Keratinocyte (primary cell): Measurements from ENCODE around the gene ZNF214. TPM values are rescaled to one million over a fixed set of nuclear protein-coding genes. Genes with fewer than 3 reads are reported as not detected.

Experiments used
- DNase-seq: peaks from one replicate; pipeline ENCODE4 v3.0.0-alpha.2; 2011; ENCODE audit warnings: low read depth, missing footprints, low spot score
- FAIRE-seq: peaks from 2 replicates; lab custom pipeline; 2011; peaks lifted over from hg19 to GRCh38; lab: Jason Lieb, UNC
- H2AFZ ChIP-seq: 2 replicates; pipeline ENCODE4 v1.6.0; 2012; ENCODE audit warnings: low read length, control low read depth, inconsistent platforms; ENCODE audit not compliant: control insufficient read depth
- H3K27ac ChIP-seq: 2 replicates; pipeline ENCODE4 v1.5.1; 2011; ENCODE audit warnings: low read length; ENCODE audit not compliant: control insufficient read depth, insufficient read depth
- H3K27me3 ChIP-seq: 3 replicates; pipeline ENCODE4 v1.6.0; 2011; ENCODE audit warnings: low read length; ENCODE audit not compliant: control insufficient read depth, insufficient read depth; ENCODE audit errors: extremely low read depth
- H3K36me3 ChIP-seq, 2 experiments: 2 replicates in 1 of 2; 3 replicates in 1 of 2; pipeline ENCODE4 v1.5.1; 2011; ENCODE audit warnings: low read length in 2 of 2, mild to moderate bottlenecking in 1 of 2; ENCODE audit not compliant: control insufficient read depth in 2 of 2, insufficient read depth in 2 of 2; ENCODE audit errors: extremely low read depth in 1 of 2
- H3K4me1 ChIP-seq: 3 replicates; pipeline ENCODE4 v1.5.1; 2011; ENCODE audit warnings: low read length; ENCODE audit not compliant: control insufficient read depth, insufficient read depth; ENCODE audit errors: extremely low read depth
- H3K4me2 ChIP-seq: 3 replicates; pipeline ENCODE4 v1.6.0; 2011; ENCODE audit warnings: low read depth, low read length; ENCODE audit not compliant: control insufficient read depth, insufficient read depth; ENCODE audit errors: extremely low read depth
- H3K4me3 ChIP-seq, 3 experiments: fragments of 200-600 bp in 1 of 3; sonication (generic) in 1 of 3; 2 replicates in 2 of 3; 3 replicates in 1 of 3; pipeline ENCODE4 v1.5.1; 2011 to 2016; ENCODE audit warnings: low read length in 3 of 3, mild to moderate bottlenecking in 3 of 3, control low read depth in 2 of 3, inconsistent platforms in 1 of 3, low read depth in 1 of 3, mixed read lengths in 1 of 3, mixed run types in 1 of 3, moderate library complexity in 1 of 3; ENCODE audit not compliant: control insufficient read depth in 2 of 3, insufficient read depth in 2 of 3; ENCODE audit errors: extremely low read depth in 1 of 3
- H3K79me2 ChIP-seq: 2 replicates; pipeline ENCODE4 v1.6.0; 2012; ENCODE audit warnings: low read length; ENCODE audit not compliant: control insufficient read depth, insufficient read depth
- H3K9ac ChIP-seq: 3 replicates; pipeline ENCODE4 v1.6.0; 2011; ENCODE audit warnings: low read length; ENCODE audit not compliant: control insufficient read depth, insufficient read depth; ENCODE audit errors: extremely low read depth
- H3K9me1 ChIP-seq: 3 replicates; pipeline ENCODE4 v1.6.0; 2011; ENCODE audit warnings: low read length; ENCODE audit not compliant: control insufficient read depth, insufficient read depth; ENCODE audit errors: extremely low read depth
- H3K9me3 ChIP-seq: 2 replicates; pipeline ENCODE4 v1.5.1; 2012; ENCODE audit warnings: low read depth, low read length; ENCODE audit not compliant: control insufficient read depth
- H4K20me1 ChIP-seq: 3 replicates; pipeline ENCODE4 v1.6.0; 2011; ENCODE audit warnings: low read length; ENCODE audit not compliant: control insufficient read depth, insufficient read depth; ENCODE audit errors: extremely low read depth
- CTCF ChIP-seq, 3 experiments: IDR thresholded peaks in 1 of 3; conservative IDR thresholded peaks in 1 of 3; optimal IDR thresholded peaks in 1 of 3; 2 replicates in 2 of 3; 3 replicates in 1 of 3; pipeline versions ENCODE3 to v1.5.1; 2011; ENCODE audit warnings: low read length in 3 of 3, mild to moderate bottlenecking in 3 of 3, moderate library complexity in 2 of 3, control low read depth in 1 of 3, inconsistent platforms in 1 of 3; ENCODE audit not compliant: insufficient read depth in 2 of 3; ENCODE audit errors: extremely low read depth in 1 of 3
- EZH2 ChIP-seq: IDR thresholded peaks from one replicate; pipeline ENCODE4 v1.6.1; 2012; ENCODE audit warnings: inconsistent platforms, mild to moderate bottlenecking, low read length, moderate library complexity
- dilution Hi-C: fragments of 300-500 bp; cut with MboI; formaldehyde crosslinking; loops from one replicate; pipeline ENCODE4 v1.7.0; 2020; ENCODE audit warnings: low sequenced_read_pairs; ENCODE audit not compliant: extremely low pct_ligation_motif_present
- polyA plus RNA-seq, 5 experiments: library from polyadenylated mRNA; depleted of rRNA in 3 of 5; stranded (reverse) in 3 of 5; stranded (forward) in 1 of 5; unstranded in 1 of 5; fragments of >200 nt; gene quantifications; 1 replicate in 1 of 5; 2 replicates in 3 of 5; 3 replicates in 1 of 5; pipeline versions ENCODE4 v1.2.1 to v1.2.3, GENCODE V29; 2011 to 2012; ENCODE audit warnings: missing spikeins in 2 of 5, low read depth in 1 of 5, low replicate concordance in 1 of 5

Gene ZNF214
- polyA plus RNA-seq, 1 donor (not counting 4 experiments of a cell fraction or from before 2014, with no cell fraction given): 1.1 TPM

- no peaks in the 10 kb centered on the region for H3K9me1 ChIP-seq
- no peak overlapping the region for H3K4me2 ChIP-seq
- no peak for FAIRE-seq
- no peak overlapping the region for H3K27ac ChIP-seq
- dilution Hi-C loops: no loop called here
- no peak for TF ChIP-seq EZH2
- peak; percentile 2 for DNase-seq
- no peaks in the 10 kb centered on the region for H3K4me1 ChIP-seq
- no peaks in the 10 kb centered on the region for H3K27me3 ChIP-seq
- H3K4me3 ChIP-seq: no peak overlapping the region
- no peak overlapping the region for H3K9ac ChIP-seq
- H2AFZ ChIP-seq: no peak overlapping the region
- H4K20me1 ChIP-seq: no peaks in the 10 kb centered on the region
- no peaks in the 10 kb centered on the region for H3K36me3 ChIP-seq
- H3K79me2 ChIP-seq: no peaks in the 10 kb centered on the region
- peaks cover 2% of the 10 kb centered on the region for H3K9me3 ChIP-seq
These were observed 51.3 kb downstream of the ZNF214 start for GRCh38 chr11:6968816-6969215.

- DNase-seq: no peak
- dilution Hi-C loops: no loop called here
These were observed 57.5 kb downstream of the ZNF214 start for GRCh38 chr11:6962673-6963072.

More at GRCh38 chr11:6962673-6963072, 57.5 kb downstream of the ZNF214 start:
- Histone ChIP-seq H3K36me3 (peaks cover 0 to 1% of the 10 kb centered on the region in 2 experiments), H3K9ac (no peak overlapping the region), H3K9me1 (no peaks in the 10 kb centered on the region), H3K4me3 (no peak overlapping the region), H2AFZ (no peak overlapping the region), H3K9me3 (peaks cover 2% of the 10 kb centered on the region), H3K27ac (no peak overlapping the region), H3K27me3 (no peaks in the 10 kb centered on the region), H3K4me1 (no peaks in the 10 kb centered on the region), H3K4me2 (no peak overlapping the region), H3K79me2 (no peaks in the 10 kb centered on the region), H4K20me1 (no peaks in the 10 kb centered on the region)
- TF ChIP-seq CTCF (optimal IDR thresholded peaks at IDR 0.05 in 1 of 3, IDR thresholded peaks at IDR 0.05 in 1 of 3, conservative IDR thresholded peaks at IDR 0.05 in 1 of 3; ENCODE audit: extremely low read depth in 1 of 3, insufficient read depth in 2 of 3, low read length in 3 of 3) (no peak), EZH2 (no peak)
- FAIRE-seq: no peak
